Progenitor cell of endocrine pancreas (in vitro differentiated cells): ENCODE measurements around the gene PRIM2. TPM values are rescaled to one million over a fixed set of nuclear protein-coding genes. Genes with fewer than 3 reads are reported as not detected.
"Not testable (repeated sequence)": the region's sequence is repeated elsewhere in the genome, so short reads cannot be mapped to it uniquely, and the experiment has no call there.

Experiments
- DNase-seq: peaks from one replicate; pipeline ENCODE4 v3.0.0; 2021; ENCODE audit warnings: low spot score; ENCODE audit not compliant: unreplicated experiment
- H3K27ac Mint-ChIP-seq: 2 replicates; pipeline ENCODE4 v1.8.0; 2021; ENCODE audit warnings: mild to moderate bottlenecking, moderate library complexity, mixed read lengths
- H3K27me3 Mint-ChIP-seq: 2 replicates; pipeline ENCODE4 v1.8.0; 2021; ENCODE audit warnings: mixed read lengths
- H3K36me3 Mint-ChIP-seq: 2 replicates; pipeline ENCODE4 v1.8.0; 2022; ENCODE audit warnings: mixed read lengths; ENCODE audit not compliant: insufficient read depth
- H3K4me1 Mint-ChIP-seq: 2 replicates; pipeline ENCODE4 v1.8.0; 2021; ENCODE audit warnings: low read depth, mixed read lengths
- H3K4me3 Mint-ChIP-seq: 2 replicates; pipeline ENCODE4 v1.8.0; 2021; ENCODE audit warnings: low read depth, mild to moderate bottlenecking, moderate library complexity, mixed read lengths
- H3K9me3 Mint-ChIP-seq: 2 replicates; pipeline ENCODE4 v1.8.0; 2021; ENCODE audit warnings: low read depth, mixed read lengths
- CTCF ChIP-seq: fragments of 200-600 bp; sonication (generic); IDR thresholded peaks from one replicate; pipeline ENCODE4 v1.5.0; 2021; ENCODE audit warnings: antibody characterized with exemption, mild to moderate bottlenecking; ENCODE audit not compliant: unreplicated experiment
- total RNA-seq: library from RNA; stranded (reverse); gene quantifications from 2 replicates; pipeline ENCODE4 v1.2.1, GENCODE V29; 2021

Gene PRIM2
- total RNA-seq, 1 donor from 2014 or later: 26.2 TPM

GRCh38 chr6:57303931-57304681 lies 13.3 kb upstream of the PRIM2 start:
- no peaks in the 10 kb centered on the region for H3K36me3 Mint-ChIP-seq
- no peak for TF ChIP-seq CTCF
- H3K9me3 Mint-ChIP-seq: no peaks in the 10 kb centered on the region
- peaks cover 3% of the 10 kb centered on the region for H3K4me1 Mint-ChIP-seq
- H3K27ac Mint-ChIP-seq: no peak overlapping the region
- H3K4me3 Mint-ChIP-seq: no peak overlapping the region
- DNase-seq: no peak
- no peaks in the 10 kb centered on the region for H3K27me3 Mint-ChIP-seq

- DNase-seq: no peak
- Mint-ChIP-seq H3K36me3 (no peaks in the 10 kb centered on the region), H3K27me3 (no peaks in the 10 kb centered on the region), H3K4me3 (no peak overlapping the region), H3K27ac (no peak overlapping the region), H3K9me3 (no peaks in the 10 kb centered on the region), H3K4me1 (peaks cover 3% of the 10 kb centered on the region)
- TF ChIP-seq CTCF: no peak
These were observed 12.3 kb upstream of the PRIM2 start for GRCh38 chr6:57305107-57305506.

- Mint-ChIP-seq H3K4me1 (peaks cover 3% of the 10 kb centered on the region), H3K9me3 (no peaks in the 10 kb centered on the region), H3K4me3 (no peak overlapping the region), H3K27me3 (no peaks in the 10 kb centered on the region), H3K27ac (no peak overlapping the region), H3K36me3 (no peaks in the 10 kb centered on the region)
- no peak for TF ChIP-seq CTCF
- no peak for DNase-seq
These were observed 11.7 kb upstream of the PRIM2 start for GRCh38 chr6:57305761-57306160.

GRCh38 chr6:57306273-57306672 lies 11.2 kb upstream of the PRIM2 start:
- H3K9me3 Mint-ChIP-seq: no peaks in the 10 kb centered on the region
- H3K27me3 Mint-ChIP-seq: no peaks in the 10 kb centered on the region
- no peak overlapping the region for H3K4me3 Mint-ChIP-seq
- H3K36me3 Mint-ChIP-seq: no peaks in the 10 kb centered on the region
- H3K4me1 Mint-ChIP-seq: peaks cover 3% of the 10 kb centered on the region
- TF ChIP-seq CTCF: no peak
- no peak for DNase-seq
- no peak overlapping the region for H3K27ac Mint-ChIP-seq

- Mint-ChIP-seq H3K9me3 (no peaks in the 10 kb centered on the region), H3K4me3 (no peak overlapping the region), H3K4me1 (peaks cover 3% of the 10 kb centered on the region), H3K36me3 (no peaks in the 10 kb centered on the region), H3K27me3 (no peaks in the 10 kb centered on the region), H3K27ac (no peak overlapping the region)
- no peak for DNase-seq
- TF ChIP-seq CTCF: no peak
These were observed 9.6 kb upstream of the PRIM2 start for GRCh38 chr6:57307850-57308249.

- not testable (repeated sequence) for H3K36me3 Mint-ChIP-seq, DNase-seq, H3K27me3 Mint-ChIP-seq, H3K27ac Mint-ChIP-seq, H3K9me3 Mint-ChIP-seq, H3K4me1 Mint-ChIP-seq, H3K4me3 Mint-ChIP-seq
These were observed 8.7 kb upstream of the PRIM2 start for GRCh38 chr6:57308755-57309154.

- H3K27me3 Mint-ChIP-seq, H3K36me3 Mint-ChIP-seq, H3K27ac Mint-ChIP-seq, H3K9me3 Mint-ChIP-seq, H3K4me3 Mint-ChIP-seq, DNase-seq, H3K4me1 Mint-ChIP-seq: not testable (repeated sequence)
These were observed 7.2 kb upstream of the PRIM2 start for GRCh38 chr6:57310095-57310816.
